H1 (cell line): ENCODE data around the gene AFAP1L2. TPM values are rescaled to one million over a fixed set of nuclear protein-coding genes. Genes with fewer than 3 reads are reported as not detected.

Source experiments
- CTCF ChIA-PET: fragments of 300-600 bp; sonication (Branson Sonifier 250); formaldehyde crosslinking; loops from one replicate; lab custom pipeline; 2021; ENCODE audit not compliant: partially characterized antibody; lab: Charles Lee
- POLR2A ChIA-PET: fragments of 300-600 bp; sonication (Branson Sonifier 250); formaldehyde crosslinking; loops from one replicate; lab custom pipeline; 2021; ENCODE audit warnings: inconsistent platforms; ENCODE audit not compliant: partially characterized antibody; lab: Charles Lee
- DNase-seq, 2 experiments: peaks; one replicate each; pipeline versions ENCODE4 v3.0.0 to v3.0.0-alpha.2; 2010 to 2022; ENCODE audit warnings: low spot score in 2 of 2, low read depth in 1 of 2, mixed read lengths in 1 of 2
- FAIRE-seq: peaks from 2 replicates; lab custom pipeline; 2011; peaks lifted over from hg19 to GRCh38; lab: Jason Lieb, UNC
- H2AFZ ChIP-seq: 2 replicates; pipeline ENCODE4 v1.8.1; 2012; ENCODE audit warnings: low read length, inconsistent platforms
- H2AK5ac ChIP-seq: 2 replicates; pipeline ENCODE4 v1.6.1; 2013; ENCODE audit warnings: low read depth, low read length
- H2BK120ac ChIP-seq: replicated peaks from 2 replicates; pipeline ENCODE3; 2013; ENCODE audit warnings: low read depth, low read length, inconsistent platforms
- H2BK12ac ChIP-seq: 2 replicates; pipeline ENCODE4 v1.6.1; 2013; ENCODE audit warnings: low read depth, low read length
- H2BK15ac ChIP-seq: 2 replicates; pipeline ENCODE4 v1.6.1; 2013; ENCODE audit warnings: low read length
- H2BK20ac ChIP-seq: 2 replicates; pipeline ENCODE4 v1.6.1; 2013; ENCODE audit warnings: low read length
- H2BK5ac ChIP-seq: 2 replicates; pipeline ENCODE4 v1.6.1; 2013; ENCODE audit warnings: low read depth, low read length
- H3K14ac ChIP-seq: 2 replicates; pipeline ENCODE4 v1.6.1; 2013; ENCODE audit warnings: inconsistent platforms; ENCODE audit not compliant: insufficient read length
- H3K18ac ChIP-seq: 2 replicates; pipeline ENCODE4 v1.6.1; 2013; ENCODE audit warnings: low read length; ENCODE audit errors: extremely low read depth
- H3K23ac ChIP-seq: 2 replicates; pipeline ENCODE4 v1.6.1; 2013; ENCODE audit warnings: inconsistent platforms; ENCODE audit not compliant: insufficient read length
- H3K23me2 ChIP-seq: 2 replicates; pipeline ENCODE4 v1.6.1; 2013; ENCODE audit warnings: low read depth, low read length
- H3K27ac ChIP-seq: 2 replicates; pipeline ENCODE4 v1.6.1; 2011; ENCODE audit warnings: low read depth, low read length, inconsistent platforms
- H3K27me3 ChIP-seq, 4 experiments: replicated peaks in 1 of 4; 1 replicate in 1 of 4; 2 replicates in 3 of 4; pipeline versions ENCODE4 v1.6.1 to v1.8.1; 2011 to 2013; ENCODE audit warnings: low read length in 3 of 4, mild to moderate bottlenecking in 3 of 4, inconsistent platforms in 2 of 4, mixed read lengths in 2 of 4, moderate library complexity in 1 of 4; ENCODE audit not compliant: control insufficient read depth in 3 of 4, insufficient read depth in 3 of 4; ENCODE audit errors: extremely low read depth in 1 of 4
- H3K36me3 ChIP-seq, 4 experiments: 2 replicates each; pipeline versions ENCODE4 v1.6.1 to v1.8.1; 2011 to 2013; ENCODE audit warnings: mild to moderate bottlenecking in 4 of 4, low read length in 3 of 4, moderate library complexity in 2 of 4, control low read depth in 1 of 4, inconsistent platforms in 1 of 4; ENCODE audit not compliant: insufficient read depth in 4 of 4, control insufficient read depth in 2 of 4
- H3K4ac ChIP-seq: replicated peaks from 2 replicates; pipeline ENCODE3; 2013; ENCODE audit warnings: low read length, low read depth, mixed read lengths, inconsistent platforms; ENCODE audit not compliant: insufficient read length
- H3K4me1 ChIP-seq, 4 experiments: replicated peaks in 1 of 4; 1 replicate in 1 of 4; 2 replicates in 3 of 4; pipeline versions ENCODE4 v1.6.1 to v1.8.1; 2011 to 2013; ENCODE audit warnings: low read length in 3 of 4, inconsistent platforms in 2 of 4, mixed read lengths in 1 of 4; ENCODE audit not compliant: insufficient read depth in 4 of 4, control insufficient read depth in 3 of 4
- H3K4me2 ChIP-seq, 2 experiments: 2 replicates each; pipeline versions ENCODE4 v1.6.1 to v1.8.1; 2011 to 2013; ENCODE audit warnings: low read depth in 2 of 2, low read length in 2 of 2, control low read depth in 1 of 2, inconsistent platforms in 1 of 2, mild to moderate bottlenecking in 1 of 2; ENCODE audit not compliant: insufficient read depth in 1 of 2
- H3K4me3 ChIP-seq, 4 experiments: fragments of 200-600, 300-600 bp in 1 of 4; sonication (generic), shearing (Covaris generic), sonication (Bioruptor Twin) in 1 of 4; 2 replicates each; pipeline versions ENCODE4 v1.5.1 to v1.8.1; 2011 to 2016; ENCODE audit warnings: low read length in 4 of 4, low read depth in 3 of 4, control low read depth in 2 of 4, inconsistent platforms in 2 of 4, mild to moderate bottlenecking in 2 of 4, mixed read lengths in 1 of 4, moderate library complexity in 1 of 4; ENCODE audit not compliant: insufficient read depth in 2 of 4; ENCODE audit errors: extremely low read depth in 1 of 4
- H3K56ac ChIP-seq: replicated peaks from 2 replicates; pipeline ENCODE3; 2013; ENCODE audit warnings: low read depth, mild to moderate bottlenecking, mixed read lengths, low read length, inconsistent platforms; ENCODE audit not compliant: insufficient read length
- H3K79me1 ChIP-seq: 2 replicates; pipeline ENCODE4 v1.6.1; 2013; ENCODE audit warnings: low read depth, low read length, control low read depth
- H3K79me2 ChIP-seq, 2 experiments: 2 replicates each; pipeline versions ENCODE4 v1.6.1 to v1.8.1; 2012 to 2013; ENCODE audit warnings: low read length in 2 of 2, mild to moderate bottlenecking in 2 of 2, inconsistent platforms in 1 of 2; ENCODE audit not compliant: insufficient read depth in 2 of 2, control insufficient read depth in 1 of 2
- H3K9ac ChIP-seq, 4 experiments: replicated peaks in 1 of 4; 1 replicate in 1 of 4; 2 replicates in 3 of 4; pipeline versions ENCODE4 v1.6.1 to v1.8.1; 2011 to 2013; ENCODE audit warnings: low read depth in 3 of 4, low read length in 3 of 4, control low read depth in 2 of 4, mild to moderate bottlenecking in 2 of 4, moderate library complexity in 2 of 4, inconsistent platforms in 1 of 4; ENCODE audit errors: extremely low read depth in 1 of 4
- H3K9me3 ChIP-seq, 2 experiments: 2 replicates each; pipeline versions ENCODE4 v1.6.1 to v1.8.1; 2012 to 2013; ENCODE audit warnings: mild to moderate bottlenecking in 2 of 2, moderate library complexity in 2 of 2, control low read depth in 1 of 2, inconsistent platforms in 1 of 2, low read depth in 1 of 2, low read length in 1 of 2, mixed read lengths in 1 of 2; ENCODE audit not compliant: insufficient read depth in 2 of 2
- H4K20me1 ChIP-seq, 2 experiments: replicated peaks in 1 of 2; 2 replicates each; pipeline versions ENCODE3 to v1.8.1; 2011 to 2013; ENCODE audit warnings: inconsistent platforms in 2 of 2, low read length in 2 of 2, mild to moderate bottlenecking in 1 of 2; ENCODE audit not compliant: insufficient read depth in 2 of 2, control insufficient read depth in 1 of 2
- H4K5ac ChIP-seq: 2 replicates; pipeline ENCODE4 v1.6.1; 2013; ENCODE audit warnings: low read length, low read depth, mixed read lengths, inconsistent platforms; ENCODE audit not compliant: insufficient read length
- H4K8ac ChIP-seq: 2 replicates; pipeline ENCODE4 v1.8.0; 2013; ENCODE audit warnings: mild to moderate bottlenecking, moderate library complexity, low read length, inconsistent platforms; ENCODE audit not compliant: insufficient read depth; ENCODE audit errors: extremely low read depth
- H4K91ac ChIP-seq: replicated peaks from 2 replicates; pipeline ENCODE3; 2013; ENCODE audit warnings: low read length, mixed read lengths, inconsistent platforms; ENCODE audit not compliant: insufficient read length
- BACH1 ChIP-seq: IDR thresholded peaks from 2 replicates; pipeline ENCODE4 v1.6.1; 2012; ENCODE audit warnings: low read length, improper control_type of control experiment
- BCL11A ChIP-seq, 2 experiments: IDR thresholded peaks; one replicate each; pipeline ENCODE4 v1.6.1; 2011; ENCODE audit warnings: low read depth in 2 of 2, low read length in 2 of 2, mild to moderate bottlenecking in 2 of 2
- BRCA1 ChIP-seq: IDR thresholded peaks from 2 replicates; pipeline ENCODE4 v1.6.1; 2012; ENCODE audit warnings: low read depth, low read length, improper control_type of control experiment
- CHD1 ChIP-seq: IDR thresholded peaks from 2 replicates; pipeline ENCODE4 v1.6.1; 2012; ENCODE audit warnings: low read depth, low read length, improper control_type of control experiment
- CREB1 ChIP-seq: IDR thresholded peaks from 2 replicates; pipeline ENCODE4 v1.6.1; 2012; ENCODE audit warnings: inconsistent platforms
- FOSL1 ChIP-seq: IDR thresholded peaks from 2 replicates; pipeline ENCODE4 v1.6.1; 2011; ENCODE audit warnings: mild to moderate bottlenecking, low read depth, low read length, moderate library complexity; ENCODE audit not compliant: insufficient read depth
- NANOG ChIP-seq: IDR thresholded peaks from 2 replicates; pipeline ENCODE4 v1.6.1; 2011; ENCODE audit warnings: low read length, low read depth, mild to moderate bottlenecking, inconsistent platforms; ENCODE audit not compliant: insufficient read depth, poor library complexity, severe bottlenecking
- RFX5 ChIP-seq: IDR thresholded peaks from 2 replicates; pipeline ENCODE4 v1.6.1; 2011; ENCODE audit warnings: low read depth, low read length, improper control_type of control experiment, borderline replicate concordance
- TBP ChIP-seq: IDR thresholded peaks from 2 replicates; pipeline ENCODE4 v1.6.1; 2011; ENCODE audit warnings: low read depth, low read length, improper control_type of control experiment
- WGBS, 2 experiments: shearing (Covaris generic) in 1 of 2; methylation state at CpG; one replicate each; pipeline versions ENCODE4 v1.1.6 to v1.1.7; 2013 to 2015; ENCODE audit warnings: low lambda C conversion rate in 2 of 2, mixed read lengths in 2 of 2, inconsistent platforms in 1 of 2, low coverage in 1 of 2, missing lambda C conversion rate in 1 of 2; ENCODE audit not compliant: insufficient replicate concordance in 2 of 2, insufficient coverage in 1 of 2, insufficient read length in 1 of 2; ENCODE audit errors: extremely low coverage in 1 of 2, missing lambda C conversion rate in 1 of 2; 5-methylcytosine and 5-hydroxymethylcytosine counted together
- polyA plus RNA-seq, 7 experiments: library from polyadenylated mRNA; depleted of rRNA in 3 of 7; stranded (reverse) in 5 of 7; unstranded in 2 of 7; fragments of >200 nt in 5 of 7; fragments of 200-250 nt in 2 of 7; gene quantifications; 1 replicate in 5 of 7; 2 replicates in 1 of 7; 4 replicates in 1 of 7; pipeline versions ENCODE4 v1.2.1 to v1.2.3, GENCODE V29; 2011 to 2013; ENCODE audit warnings: missing spikeins in 2 of 7, mixed read lengths in 2 of 7
- total RNA-seq: library from RNA; stranded (reverse); fragmentation: NEBNext Ultra II Directional; extraction: Animal tissue kit (Norgen Biotek cat#: 25700); gene quantifications from 2 replicates; pipeline ENCODE4 v1.2.1, GENCODE V29; 2021

Gene AFAP1L2
- total and polyA plus RNA-seq, 2 of the 8 experiments (the other 6 are each of a cell fraction or from before 2014, with no cell fraction given) = 3.9 to 6.4 TPM

DNA sequence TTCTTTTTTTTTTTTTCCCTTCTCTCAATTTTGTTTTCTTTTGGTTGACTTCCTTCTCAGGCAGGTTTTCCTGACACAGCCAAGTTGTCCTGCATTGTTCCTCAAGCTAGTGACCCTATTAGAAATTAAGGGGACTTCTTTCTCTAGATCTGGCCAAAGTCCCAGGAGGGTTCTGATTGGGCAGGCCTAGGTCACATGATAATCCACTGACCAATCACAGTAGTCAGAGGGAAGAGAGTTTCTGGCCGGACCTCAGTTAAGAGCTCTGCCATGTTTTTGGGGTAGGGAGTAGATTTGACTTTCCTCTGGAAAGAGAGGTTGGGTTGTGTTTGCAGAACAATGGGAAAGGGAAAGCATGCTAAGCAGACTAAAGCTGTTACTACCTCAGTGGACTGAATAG is 149.1 kb downstream of the AFAP1L2 start:
- H2BK20ac ChIP-seq = no peak overlapping the region
- no peak overlapping the region for H2AFZ ChIP-seq
- FAIRE-seq (no peak), DNase-seq (no peak)
- H3K56ac ChIP-seq = no peak overlapping the region
- H3K4ac ChIP-seq = no peak overlapping the region
- no peaks in the 10 kb centered on the region for H4K20me1 ChIP-seq
- H2AK5ac ChIP-seq = no peak overlapping the region
- no peak overlapping the region for H3K27ac ChIP-seq
- H3K14ac ChIP-seq = no peak overlapping the region
- no peak overlapping the region for H2BK120ac ChIP-seq
- no peak overlapping the region for H3K18ac ChIP-seq
- POLR2A ChIA-PET = no interaction called here
- H3K36me3 ChIP-seq = no peaks in the 10 kb centered on the region
- no peak overlapping the region for H4K91ac ChIP-seq
- H2BK12ac ChIP-seq = no peak overlapping the region
- H3K4me1 ChIP-seq = no peaks in the 10 kb centered on the region
- TF ChIP-seq CHD1 (no peak), BRCA1 (no peak), TBP (no peak), BCL11A (IDR thresholded peaks at IDR 0.05; ENCODE audit: low read depth in 2 of 2, low read length in 2 of 2) (no peak), NANOG (no peak), RFX5 (no peak), CREB1 (no peak), BACH1 (no peak), FOSL1 (no peak)
- TF ChIP-seq, all 59 proteins: peak for 0
- Histone ChIP-seq H4K5ac (no peak overlapping the region), H3K9me3 (0 out of 4 replicates have a peak, but pooled peaks cover 0 to 2% of the 10 kb centered on the region in 2 experiments), H2BK5ac (no peak overlapping the region), H4K8ac (no peak overlapping the region), H3K23ac (no peak overlapping the region), H3K27me3 (no peaks in the 10 kb centered on the region), H3K9ac (no peak overlapping the region), H3K4me3 (no peak overlapping the region), H3K79me1 (no peaks in the 10 kb centered on the region; the same call in 1 of the 2 replicates), H3K4me2 (no peak overlapping the region), H3K23me2 (no peaks in the 10 kb centered on the region), H2BK15ac (no peak overlapping the region), H3K79me2 (no peaks in the 10 kb centered on the region)
- WGBS, 2 experiments = 83% methylated on average over 1 of the region's 1 CpG; no CpG with 5 or more reads in 1 of the 2 experiments
- CTCF ChIA-PET = interaction anchor here (0.7 to 1.3 kb wide), 3 partner anchors 16 to 478 kb away, joined by 3 read pairs; no protein-coding TSS in a partner anchor
